GM12864 (cell line): Measurements from ENCODE around the gene RELN.

Experiments used
- DNase-seq: peaks from one replicate; pipeline ENCODE4 v3.0.0-alpha.2; 2011; ENCODE audit warnings: low read depth
- H3K4me3 ChIP-seq: 2 replicates; pipeline ENCODE4 v1.5.1; 2011; ENCODE audit warnings: mild to moderate bottlenecking, low read depth, low read length, control low read depth
- CTCF ChIP-seq: IDR thresholded peaks from 2 replicates; pipeline ENCODE4 v1.5.1; 2011; ENCODE audit warnings: low read depth, mild to moderate bottlenecking, moderate library complexity, low read length, control low read depth, inconsistent platforms; ENCODE audit errors: missing control alignments

The RELN gene

GRCh38 chr7:103748680-103749079, 240.8 kb downstream of the RELN start:
- TF ChIP-seq CTCF = no peak
- no peak for DNase-seq
- no peak overlapping the region for H3K4me3 ChIP-seq

- no peak overlapping the region for H3K4me3 ChIP-seq
- DNase-seq = no peak
- no peak for TF ChIP-seq CTCF
These were observed 254.1 kb downstream of the RELN start for GRCh38 chr7:103735377-103735776.

- no peak for TF ChIP-seq CTCF
- no peak for DNase-seq
- H3K4me3 ChIP-seq = no peak overlapping the region
These were observed 258.3 kb downstream of the RELN start for GRCh38 chr7:103731169-103731568.

GRCh38 chr7:103729026-103729425, 260.4 kb downstream of the RELN start:
- DNase-seq = no peak
- H3K4me3 ChIP-seq = no peak overlapping the region
- TF ChIP-seq CTCF = no peak

- no peak overlapping the region for H3K4me3 ChIP-seq
- TF ChIP-seq CTCF = no peak
- DNase-seq = no peak
These were observed 261.4 kb downstream of the RELN start for GRCh38 chr7:103727982-103728610.

GRCh38 chr7:103719070-103719469, 270.4 kb downstream of the RELN start:
- no peak for DNase-seq
- no peak overlapping the region for H3K4me3 ChIP-seq
- no peak for TF ChIP-seq CTCF

- DNase-seq = no peak
- no peak for TF ChIP-seq CTCF
- H3K4me3 ChIP-seq = no peak overlapping the region
These were observed 270.9 kb downstream of the RELN start for GRCh38 chr7:103718482-103719061.
